SJCRH30 (cell line): ENCODE data around the gene CCN6. TPM values are rescaled to one million over a fixed set of nuclear protein-coding genes. Genes with fewer than 3 reads are reported as not detected.
"Not testable (repeated sequence)": the region's sequence is repeated elsewhere in the genome, so short reads cannot be mapped to it uniquely, and the experiment has no call there.

Experiments
- DNase-seq, 2 experiments: peaks; one replicate each; pipeline ENCODE4 v3.0.0-alpha.2; 2015 to 2020
- H3K27ac ChIP-seq: fragments of 250-450 bp; sonication (Bioruptor Pico); 2 replicates; pipeline ENCODE4 v1.5.1; 2020; ENCODE audit warnings: mild to moderate bottlenecking, moderate library complexity
- H3K27me3 ChIP-seq: fragments of 250-450 bp; sonication (Bioruptor Pico); 2 replicates; pipeline ENCODE4 v1.5.1; 2020; ENCODE audit warnings: mild to moderate bottlenecking, moderate library complexity
- H3K36me3 ChIP-seq: fragments of 250-450 bp; sonication (Bioruptor Pico); 2 replicates; pipeline ENCODE4 v1.5.1; 2020; ENCODE audit warnings: mild to moderate bottlenecking, moderate library complexity
- H3K4me1 ChIP-seq: fragments of 250-450 bp; sonication (Bioruptor Pico); 2 replicates; pipeline ENCODE4 v1.5.1; 2020; ENCODE audit warnings: mild to moderate bottlenecking, moderate library complexity
- H3K4me3 ChIP-seq: fragments of 250-450 bp; sonication (Bioruptor Pico); 2 replicates; pipeline ENCODE4 v1.5.1; 2020; ENCODE audit warnings: mild to moderate bottlenecking, moderate library complexity
- H3K9me3 ChIP-seq: fragments of 250-450 bp; sonication (Bioruptor Pico); replicated peaks from 2 replicates; pipeline ENCODE4 v1.5.1; 2020; ENCODE audit warnings: mild to moderate bottlenecking, moderate library complexity
- total RNA-seq: library from RNA; depleted of rRNA; stranded (reverse); fragments of >200 nt; shearing (Covaris generic); gene quantifications from 2 replicates; pipeline ENCODE4 v1.2.3, GENCODE V29; 2014; rRNA removed

CCN6 gene
- total RNA-seq, 1 experiment from 2014 or later = not detected

GRCh38 chr6:112106026-112106425, 52.1 kb downstream of the CCN6 start:
- DNase-seq, H3K27me3 ChIP-seq, H3K36me3 ChIP-seq, H3K4me3 ChIP-seq, H3K27ac ChIP-seq, H3K9me3 ChIP-seq: not testable (repeated sequence)
- H3K4me1 ChIP-seq = peaks cover 12% of the 10 kb centered on the region

GRCh38 chr6:112106562-112106961, 52.7 kb downstream of the CCN6 start:
- H3K4me1 ChIP-seq = peaks cover 12% of the 10 kb centered on the region
- H3K36me3 ChIP-seq = 0 out of 2 replicates have a peak, but pooled peaks cover 3% of the 10 kb centered on the region
- no peaks in the 10 kb centered on the region for H3K27me3 ChIP-seq
- DNase-seq = no peak
- peaks cover 3% of the 10 kb centered on the region for H3K9me3 ChIP-seq
- no peak overlapping the region for H3K27ac ChIP-seq
- no peak overlapping the region for H3K4me3 ChIP-seq

- Histone ChIP-seq H3K4me1 (peaks cover 36% of the 10 kb centered on the region), H3K27me3 (no peaks in the 10 kb centered on the region), H3K4me3 (peak overlapping the region; percentile 34), H3K9me3 (peaks cover 3% of the 10 kb centered on the region), H3K27ac (peak overlapping the region; percentile 58), H3K36me3 (no peaks in the 10 kb centered on the region)
- DNase-seq = peak; percentile 76 to 82
Observed at GRCh38 chr6:112109262-112109661, 55.4 kb downstream of the CCN6 start.

DNA sequence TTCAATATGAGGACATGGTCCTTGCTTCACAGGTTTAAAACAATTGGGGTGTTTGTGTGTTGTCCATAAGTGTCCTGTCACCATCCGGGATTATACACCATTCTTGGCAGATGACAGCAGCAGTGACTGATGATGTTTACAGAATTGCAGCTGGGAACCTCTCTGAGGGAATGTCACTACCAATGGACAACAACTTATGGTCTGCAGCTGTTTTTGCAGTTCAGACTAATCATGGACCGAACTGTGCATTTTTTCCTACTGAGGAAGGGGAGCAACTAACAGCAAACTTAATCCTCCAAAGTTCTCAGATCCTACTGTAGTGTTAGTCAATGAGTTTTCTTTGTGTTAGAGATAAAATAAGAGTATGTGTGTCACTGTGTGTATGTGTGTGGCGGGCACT, 59.5 kb downstream of the CCN6 start:
- H3K27ac ChIP-seq = peak overlapping the region; percentile 87
- no peaks in the 10 kb centered on the region for H3K36me3 ChIP-seq
- no peaks in the 10 kb centered on the region for H3K27me3 ChIP-seq
- no peaks in the 10 kb centered on the region for H3K9me3 ChIP-seq
- DNase-seq = peak; percentile 77 to 91
- peak overlapping the region; percentile 5; the same call in 1 of the 2 replicates for H3K4me3 ChIP-seq
- H3K4me1 ChIP-seq = peaks cover 65% of the 10 kb centered on the region

GRCh38 chr6:112113918-112114317, 60.0 kb downstream of the CCN6 start:
- Histone ChIP-seq H3K27ac (peak overlapping the region; percentile 87), H3K27me3 (no peaks in the 10 kb centered on the region), H3K4me1 (peaks cover 70% of the 10 kb centered on the region), H3K36me3 (no peaks in the 10 kb centered on the region), H3K9me3 (no peaks in the 10 kb centered on the region), H3K4me3 (no peak overlapping the region; the same call in 1 of the 2 replicates)
- no peak for DNase-seq

GRCh38 chr6:112114577-112115223, 60.8 kb downstream of the CCN6 start:
- Histone ChIP-seq H3K4me1 (peaks cover 66% of the 10 kb centered on the region), H3K36me3 (no peaks in the 10 kb centered on the region), H3K27ac (no peak overlapping the region; the same call in 1 of the 2 replicates), H3K4me3 (no peak overlapping the region), H3K27me3 (no peaks in the 10 kb centered on the region), H3K9me3 (no peaks in the 10 kb centered on the region)
- DNase-seq = no peak

- no peaks in the 10 kb centered on the region for H3K27me3 ChIP-seq
- peak in 1 of 2 experiments; percentile 37 for DNase-seq
- H3K9me3 ChIP-seq = no peaks in the 10 kb centered on the region
- H3K4me3 ChIP-seq = no peak overlapping the region
- no peaks in the 10 kb centered on the region for H3K36me3 ChIP-seq
- H3K27ac ChIP-seq = no peak overlapping the region; the same call in 1 of the 2 replicates
- peaks cover 60% of the 10 kb centered on the region for H3K4me1 ChIP-seq
Observed at GRCh38 chr6:112116221-112116620, 62.3 kb downstream of the CCN6 start.

DNA sequence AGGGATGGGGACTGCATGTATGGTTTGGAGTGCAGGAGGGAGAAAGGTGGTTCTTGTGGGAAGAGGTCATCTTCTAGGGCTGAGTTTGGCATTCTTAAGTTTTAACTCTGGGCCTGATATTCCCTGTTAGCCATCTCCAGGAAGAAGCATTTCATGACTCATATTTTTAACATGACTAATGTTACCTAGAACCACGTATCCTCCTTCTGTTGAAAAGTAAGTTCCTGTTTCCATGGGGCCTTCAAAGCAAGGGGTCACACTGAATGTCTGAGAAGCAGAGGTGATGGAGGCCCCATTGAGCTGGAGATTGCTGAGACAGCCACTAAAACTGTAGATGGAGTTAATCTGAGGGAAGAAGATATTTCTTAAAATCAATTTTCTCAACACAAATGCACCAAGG, 63.6 kb downstream of the CCN6 start:
- no peak overlapping the region for H3K4me3 ChIP-seq
- H3K4me1 ChIP-seq = peaks cover 53% of the 10 kb centered on the region
- H3K27me3 ChIP-seq = no peaks in the 10 kb centered on the region
- H3K27ac ChIP-seq = peak overlapping the region; percentile 87
- peak; percentile 26 to 54 for DNase-seq
- no peaks in the 10 kb centered on the region for H3K9me3 ChIP-seq
- H3K36me3 ChIP-seq = no peaks in the 10 kb centered on the region

DNA sequence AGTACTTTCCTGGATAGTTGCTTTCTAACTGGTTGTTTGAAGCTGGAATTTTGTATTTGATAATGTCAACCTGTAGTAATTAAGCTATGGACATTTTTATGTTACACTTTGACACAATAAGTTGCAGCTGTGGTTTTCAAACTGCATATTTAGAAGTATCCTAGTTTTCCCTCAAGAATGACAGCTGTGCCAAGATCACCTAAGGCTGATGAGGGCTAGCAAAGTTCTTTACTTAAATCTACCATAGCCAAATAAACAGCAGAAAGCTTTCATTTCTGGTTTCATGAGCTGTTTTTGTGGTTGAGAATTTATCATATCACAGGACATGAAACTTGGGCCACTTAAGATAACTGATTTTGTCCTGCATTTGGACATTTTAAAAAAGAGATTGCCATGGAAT, 64.1 kb downstream of the CCN6 start:
- no peaks in the 10 kb centered on the region for H3K36me3 ChIP-seq
- peak; percentile 63 to 85 for DNase-seq
- H3K4me3 ChIP-seq = no peak overlapping the region
- no peaks in the 10 kb centered on the region for H3K9me3 ChIP-seq
- H3K27me3 ChIP-seq = no peaks in the 10 kb centered on the region
- peaks cover 48% of the 10 kb centered on the region for H3K4me1 ChIP-seq
- H3K27ac ChIP-seq = peak overlapping the region; percentile 87

Other genes starting within 250 kb of the CCN6 start
- 57.1 and 67.1 TPM in 2 replicates for gene FYN, start 180.7 kb upstream of the CCN6 start, total RNA-seq
- 71.3 and 84.5 TPM in 2 replicates for gene TUBE1, start 33.4 kb downstream of the CCN6 start, total RNA-seq
- 53.3 and 53.4 TPM in 2 replicates for gene FAM229B, start 33.5 kb downstream of the CCN6 start, total RNA-seq
- 22.0 and 28.5 TPM in 2 replicates for gene LAMA4, start 200.5 kb downstream of the CCN6 start, total RNA-seq